GM10248 (cell line): Measurements from ENCODE around the gene TEX9.

ENCODE experiments used
- CTCF ChIA-PET: fragments of 300-600 bp; sonication (Branson Sonifier 250); formaldehyde crosslinking; extraction: SDS; loops from one replicate; lab custom pipeline; 2021; ENCODE audit warnings: antibody characterized with exemption; lab: Yijun Ruan, JAX
- POLR2A ChIA-PET: fragments of 350-650 bp; sonication (Branson Sonifier 250); formaldehyde crosslinking; extraction: SDS; loops from one replicate; lab custom pipeline; 2020; ENCODE audit warnings: antibody characterized with exemption; lab: Yijun Ruan, JAX
- DNase-seq: peaks from one replicate; pipeline ENCODE4 v3.0.0; 2012; ENCODE audit errors: extremely low spot score
- CTCF ChIP-seq: IDR thresholded peaks from 2 replicates; pipeline ENCODE4 v1.5.1; 2012; ENCODE audit warnings: mild to moderate bottlenecking, low read depth; ENCODE audit errors: extremely low read depth, missing control alignments, control extremely low read depth

TEX9 gene

DNA sequence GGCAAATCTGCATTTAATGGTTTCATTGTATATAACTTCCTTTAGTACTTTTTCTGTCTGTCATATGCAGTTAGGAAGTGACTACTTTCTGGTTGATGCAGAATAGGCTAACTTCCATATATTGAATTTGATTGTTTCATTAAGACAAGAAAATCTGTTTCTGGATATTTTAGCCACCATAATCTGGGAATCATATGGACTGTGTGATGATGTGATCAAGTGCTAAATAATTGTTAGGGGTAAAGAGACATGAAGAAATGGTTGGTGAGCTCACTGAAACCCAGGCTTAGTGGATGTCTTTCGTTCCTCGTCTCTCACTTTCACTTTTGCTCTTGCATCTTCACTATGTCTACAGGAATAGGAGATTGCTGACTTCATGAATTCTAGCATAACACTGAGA lies 103.2 kb downstream of the TEX9 start:
- ChIA-PET CTCF (interaction anchor here (0.6 to 3.4 kb wide), 3 partner anchors 23 to 219 kb away, joined by 3 to 12 read pairs (median 3); no protein-coding TSS in a partner anchor), POLR2A (no interaction called here)
- peak; percentile 38 for DNase-seq
- no peak for TF ChIP-seq CTCF

DNA sequence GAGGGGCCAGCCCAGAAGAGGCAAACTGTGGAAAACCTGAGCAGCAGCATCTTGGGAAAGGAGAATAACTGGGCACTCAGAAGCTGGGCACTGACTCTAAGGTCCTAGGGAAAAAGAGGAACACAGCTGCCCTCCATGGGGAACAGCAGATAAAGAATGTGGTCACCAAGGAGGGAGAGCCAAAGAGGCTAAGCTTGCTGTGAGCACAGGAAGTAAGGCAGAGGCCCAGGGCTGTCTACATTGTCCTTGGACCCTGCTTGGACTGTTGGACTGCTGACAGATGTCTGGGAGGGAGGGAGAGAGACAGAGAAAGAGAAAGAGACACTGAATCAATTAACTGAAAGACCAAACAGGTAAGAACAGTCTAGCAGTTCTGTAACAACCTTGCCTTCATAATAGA lies 104.3 kb downstream of the TEX9 start:
- no peak for DNase-seq
- ChIA-PET CTCF (interaction anchor here (1.4 to 3.4 kb wide), 2 partner anchors 22 to 224 kb away, joined by 3 to 12 read pairs; no protein-coding TSS in a partner anchor), POLR2A (no interaction called here)
- TF ChIP-seq CTCF: no peak

- no peak for DNase-seq
- no peak for TF ChIP-seq CTCF
- CTCF ChIA-PET: no interaction called here
- POLR2A ChIA-PET: no interaction called here
Observed at GRCh38 chr15:56471440-56472069, 106.3 kb downstream of the TEX9 start.

DNA sequence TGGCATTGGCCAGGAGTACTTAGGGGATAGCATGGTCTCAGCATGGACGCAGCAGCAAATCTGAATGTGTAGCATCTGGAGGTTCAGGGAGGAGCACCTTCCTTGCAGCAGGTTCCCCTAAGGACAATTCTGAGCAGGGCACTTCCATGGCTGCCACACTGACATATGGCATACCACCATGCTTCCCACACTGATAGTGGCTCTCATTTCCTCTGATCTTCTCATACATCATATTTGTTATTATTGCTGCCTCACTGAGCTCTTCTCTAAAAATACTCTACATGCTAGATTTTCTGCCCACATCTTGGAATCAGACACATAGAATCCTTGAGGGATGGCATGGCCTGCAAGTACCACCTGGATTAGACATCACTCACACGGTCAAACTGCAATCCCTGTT lies 107.1 kb downstream of the TEX9 start:
- CTCF ChIA-PET: interaction anchor here (0.6 kb wide), 1 partner anchor 18 kb away, joined by 3 read pairs; no protein-coding TSS in a partner anchor
- no peak for DNase-seq
- POLR2A ChIA-PET: no interaction called here
- no peak for TF ChIP-seq CTCF

GRCh38 chr15:56473017-56473416 lies 107.8 kb downstream of the TEX9 start:
- POLR2A ChIA-PET: no interaction called here
- CTCF ChIA-PET: interaction anchor here (0.6 to 2.9 kb wide), 2 partner anchors 18 kb away, joined by 3 to 9 read pairs; no protein-coding TSS in a partner anchor
- TF ChIP-seq CTCF: no peak
- no peak for DNase-seq

DNA sequence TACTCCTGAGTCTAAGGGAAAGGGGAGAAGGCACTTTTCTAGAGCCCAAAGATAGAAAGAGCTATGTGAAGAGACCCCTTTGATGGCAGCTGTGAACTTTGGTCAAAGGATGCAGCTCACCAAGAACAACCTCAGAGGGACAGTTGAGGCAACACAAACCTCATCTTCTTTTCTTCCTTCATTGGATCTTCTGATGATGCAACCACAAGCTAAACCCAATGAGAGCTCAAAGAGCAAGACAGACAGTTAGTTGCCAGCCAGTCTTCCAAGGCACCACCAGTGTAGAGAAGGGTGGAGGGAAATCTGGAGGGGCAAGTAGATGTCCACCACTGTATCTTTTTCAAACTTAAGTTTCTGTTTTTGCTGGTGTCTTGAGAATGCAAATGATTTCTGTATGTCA lies 110.1 kb downstream of the TEX9 start:
- no peak for DNase-seq
- no peak for TF ChIP-seq CTCF
- ChIA-PET CTCF (interaction anchor here (2.9 kb wide), 1 partner anchor 15 kb away, joined by 9 read pairs; no protein-coding TSS in a partner anchor), POLR2A (no interaction called here)
